A549 (cell line): ENCODE data around the gene MMP25. TPM values are rescaled to one million over a fixed set of nuclear protein-coding genes. Genes with fewer than 3 reads are reported as not detected.

Source experiments
- ATAC-seq, 2 experiments: fragments of 200-7000 bp in 1 of 2; fragments of >200 bp in 1 of 2; cut with Nextera tagmentation in 1 of 2; cut with Tn5 transposase in 1 of 2; 3 replicates each; pipeline versions ENCODE4 v1.8.0 to v1.9.1; 2018 to 2020; ENCODE audit warnings: mild to moderate bottlenecking in 1 of 2, moderate library complexity in 1 of 2
- CTCF ChIA-PET: fragments of 300-600 bp; sonication (Branson Sonifier 250); formaldehyde crosslinking; extraction: SDS; loops from one replicate; lab custom pipeline; 2021; ENCODE audit warnings: antibody characterized with exemption, inconsistent platforms; lab: Yijun Ruan, JAX
- POLR2A ChIA-PET: fragments of 350-600 bp; formaldehyde crosslinking; extraction: SDS; loops from one replicate; lab custom pipeline; 2021; ENCODE audit warnings: antibody characterized with exemption, inconsistent platforms; lab: Yijun Ruan, JAX
- DNase-seq, 2 experiments: peaks; one replicate each; pipeline versions ENCODE4 v3.0.0 to v3.0.0-alpha.2; 2011 to 2016; ENCODE audit warnings: low read depth in 1 of 2, low spot score in 1 of 2
- FAIRE-seq: peaks from 2 replicates; lab custom pipeline; 2011; peaks lifted over from hg19 to GRCh38; lab: Jason Lieb, UNC
- H3K27ac ChIP-seq, 2 experiments: fragments of >200 bp; sonication (Bioruptor Twin); formaldehyde crosslinking; 3 replicates each; pipeline ENCODE4 v1.5.1; 2016 to 2017
- H3K4me1 ChIP-seq: fragments of >200 bp; sonication (Bioruptor Twin); formaldehyde crosslinking; 3 replicates; pipeline ENCODE4 v1.6.1; 2016
- H3K4me2 ChIP-seq: fragments of >200 bp; sonication (Bioruptor Twin); formaldehyde crosslinking; 3 replicates; pipeline ENCODE4 v1.6.1; 2016
- H3K4me3 ChIP-seq: fragments of >200 bp; sonication (Bioruptor Twin); formaldehyde crosslinking; 3 replicates; pipeline ENCODE4 v1.5.1; 2016
- H3K9me3 ChIP-seq: fragments of >200 bp; sonication (Bioruptor Twin); formaldehyde crosslinking; 3 replicates; pipeline ENCODE4 v1.6.1; 2016
- CEBPB ChIP-seq, 2 experiments: fragments of >200 bp in 1 of 2; sonication (Bioruptor Twin) in 1 of 2; formaldehyde crosslinking in 1 of 2; IDR thresholded peaks; 2 replicates each; pipeline ENCODE4 v1.6.1; 2012 to 2016
- CHD2 ChIP-seq: fragments of 150-350 bp; IDR thresholded peaks from 2 replicates; pipeline ENCODE4 v1.6.1; 2014; ENCODE audit warnings: low read length; ENCODE audit not compliant: partially characterized antibody
- CHD4 ChIP-seq: fragments of 200-600 bp; sonication (generic); IDR thresholded peaks from 2 replicates; pipeline ENCODE4 v1.6.1; 2016; ENCODE audit warnings: antibody characterized with exemption, mild to moderate bottlenecking, borderline replicate concordance
- EHF ChIP-seq: fragments of 250-450 bp; sonication (Bioruptor Pico); IDR thresholded peaks from 2 replicates; pipeline ENCODE4 v1.5.0; 2020; ENCODE audit warnings: mild to moderate bottlenecking
- EHMT2 ChIP-seq: fragments of 200-600 bp; sonication (generic); IDR thresholded peaks from 2 replicates; pipeline ENCODE4 v1.6.1; 2016; ENCODE audit warnings: antibody characterized with exemption, low read depth, mild to moderate bottlenecking, moderate library complexity
- ESRRA ChIP-seq: fragments of 150-350 bp; IDR thresholded peaks from 2 replicates; pipeline ENCODE4 v1.6.1; 2014; ENCODE audit warnings: mild to moderate bottlenecking, low read length, borderline replicate concordance
- FOXS1 ChIP-seq: fragments of 250-450 bp; sonication (Bioruptor Pico); IDR thresholded peaks from 2 replicates; pipeline ENCODE4 v1.5.0; 2020; ENCODE audit warnings: mild to moderate bottlenecking, moderate library complexity
- HMGXB4 ChIP-seq: fragments of 250-450 bp; sonication (Bioruptor Pico); IDR thresholded peaks from 2 replicates; pipeline ENCODE4 v1.5.0; 2021; ENCODE audit warnings: mild to moderate bottlenecking, moderate library complexity, borderline replicate concordance
- JUNB ChIP-seq: fragments of >200 bp; sonication (Bioruptor Twin); formaldehyde crosslinking; IDR thresholded peaks from 2 replicates; pipeline ENCODE4 v1.6.1; 2016
- KDM5A ChIP-seq: fragments of 200-600 bp; sonication (generic); IDR thresholded peaks from 2 replicates; pipeline ENCODE4 v1.6.1; 2016; ENCODE audit warnings: antibody characterized with exemption, mild to moderate bottlenecking
- MAFK ChIP-seq: fragments of 450-650 bp; IDR thresholded peaks from 2 replicates; pipeline ENCODE4 v1.6.1; 2014; ENCODE audit not compliant: partially characterized antibody
- MAX ChIP-seq: IDR thresholded peaks from 2 replicates; pipeline ENCODE4 v1.6.1; 2012
- MAZ ChIP-seq: fragments of 150-350 bp; IDR thresholded peaks from 2 replicates; pipeline ENCODE4 v1.6.1; 2014; ENCODE audit warnings: antibody characterized with exemption, low read depth, low read length, borderline replicate concordance
- POLR2AphosphoS2 ChIP-seq: conservative IDR thresholded peaks from 2 replicates; pipeline ENCODE4 v1.6.1; 2012; ENCODE audit warnings: low read length, improper control_type of control experiment, inconsistent platforms
- REST ChIP-seq: fragments of 200-600 bp; sonication (generic); IDR thresholded peaks from 2 replicates; pipeline ENCODE4 v1.6.1; 2016; ENCODE audit warnings: antibody characterized with exemption, mild to moderate bottlenecking, moderate library complexity
- TP53 ChIP-seq: fragments of 250-450 bp; sonication (Bioruptor Pico); IDR thresholded peaks from 2 replicates; pipeline ENCODE4 v1.5.0; 2021; ENCODE audit warnings: mild to moderate bottlenecking, moderate library complexity
- USF2 ChIP-seq: fragments of 450-650 bp; IDR thresholded peaks from 2 replicates; pipeline ENCODE4 v1.6.1; 2014; ENCODE audit warnings: antibody characterized with exemption
- WGBS: methylation state at CpG from one replicate; pipeline ENCODE4 v1.1.6; 2017; ENCODE audit errors: missing lambda C conversion rate; 5-methylcytosine and 5-hydroxymethylcytosine counted together
- polyA plus RNA-seq, 4 experiments: library from polyadenylated mRNA; depleted of rRNA in 3 of 4; stranded (reverse); fragments of >200 nt; fragmentation: RNase III in 1 of 4; extraction: RNeasy Plus Mini Kit Qiagen cat#74134 plus additional on column Dnase treatment in 1 of 4; gene quantifications; 2 replicates in 3 of 4; 3 replicates in 1 of 4; pipeline ENCODE4 v1.2.3, GENCODE V29; 2011 to 2017

Gene MMP25
- polyA plus RNA-seq, 2 of the 4 experiments (the other 2 are of a cell fraction): 0.04 to 0.31 TPM

- WGBS: 90% methylated on average over 63 of the region's 81 CpGs
- H3K4me2 ChIP-seq: no peak overlapping the region
- TF ChIP-seq CHD2: no peak
- no peak for TF ChIP-seq REST
- no peak for TF ChIP-seq TP53 (CRISPR knock-in tag)
- no peak for TF ChIP-seq MAX
- TF ChIP-seq FOXS1: no peak
- no peak for TF ChIP-seq MAZ
- TF ChIP-seq CHD4: no peak
- TF ChIP-seq JUNB: no peak
- no peak for TF ChIP-seq CEBPB (IDR thresholded peaks at IDR 0.05)
- TF ChIP-seq ESRRA: no peak
- no peak for TF ChIP-seq EHF
- no peak for TF ChIP-seq USF2
- TF ChIP-seq MAFK: no peak
- TF ChIP-seq POLR2AphosphoS2: no peak
- TF ChIP-seq HMGXB4: no peak
- ChIA-PET POLR2A (no interaction called here), CTCF (interaction anchor here (1.0 to 4.1 kb wide), 10 partner anchors 10 to 58 kb away, joined by 3 to 29 read pairs (median 4); partner anchors contain the start of gene IL32)
- H3K4me1 ChIP-seq: no peaks in the 10 kb centered on the region
- H3K27ac ChIP-seq: no peak overlapping the region
- ATAC-seq (no peak), DNase-seq (no peak), FAIRE-seq (no peak)
- no peaks in the 10 kb centered on the region for H3K9me3 ChIP-seq
- no peak overlapping the region for H3K4me3 ChIP-seq
Measured at GRCh38 chr16:3089717-3090592, 43.6 kb downstream of the MMP25 start.

- no peak for FAIRE-seq
- Histone ChIP-seq H3K27ac (no peak overlapping the region), H3K9me3 (no peaks in the 10 kb centered on the region), H3K4me3 (no peak overlapping the region), H3K4me2 (no peak overlapping the region), H3K4me1 (peaks cover 7% of the 10 kb centered on the region; the same call in 2 of the 3 replicates)
- POLR2A ChIA-PET: no interaction called here
- 76% methylated on average over 8 of the region's 8 CpGs for WGBS
- DNase-seq: no peak
- CTCF ChIA-PET: interaction anchor here (0.6 to 4.3 kb wide), 10 partner anchors 9 to 60 kb away, joined by 3 to 31 read pairs (median 4); partner anchors contain the start of gene IL32
- no peak for TF ChIP-seq CEBPB (IDR thresholded peaks at IDR 0.05)
- TF ChIP-seq KDM5A: no peak
- no peak for TF ChIP-seq HMGXB4
- no peak for TF ChIP-seq POLR2AphosphoS2
- no peak for TF ChIP-seq EHMT2
- TF ChIP-seq CHD4: no peak
- no peak for ATAC-seq
Measured at GRCh38 chr16:3091551-3091950, 45.2 kb downstream of the MMP25 start.
